Activated CD4-positive, alpha-beta memory T cell treated with anti-CD3 and anti-CD28 coated beads for 36 hours (primary cell): Measurements from ENCODE around the gene TCEA2. TPM values are rescaled to one million over a fixed set of nuclear protein-coding genes. Genes with fewer than 3 reads are reported as not detected.

Source experiments
- CTCF ChIA-PET: fragments of 350-600 bp; sonication (Branson Sonifier 250); formaldehyde crosslinking; loops from one replicate; lab custom pipeline; 2021; ENCODE audit warnings: antibody characterized with exemption, inconsistent platforms; lab: Charles Lee
- POLR2A ChIA-PET: fragments of 350-600 bp; sonication (Branson Sonifier 250); formaldehyde crosslinking; loops from one replicate; lab custom pipeline; 2021; ENCODE audit warnings: antibody characterized with exemption; lab: Charles Lee
- DNase-seq: peaks from one replicate; pipeline ENCODE4 v3.0.0-alpha.2; 2020
- H3K27ac Mint-ChIP-seq: one replicate; pipeline ENCODE4 v1.8.0; 2021; ENCODE audit warnings: mixed read lengths
- H3K27me3 Mint-ChIP-seq: one replicate; pipeline ENCODE4 v1.8.0; 2021; ENCODE audit warnings: mixed read lengths
- H3K36me3 Mint-ChIP-seq: one replicate; pipeline ENCODE4 v1.8.0; 2021; ENCODE audit warnings: mixed read lengths
- H3K4me1 Mint-ChIP-seq: one replicate; pipeline ENCODE4 v1.8.0; 2021; ENCODE audit warnings: low read depth, mixed read lengths
- H3K4me3 Mint-ChIP-seq: one replicate; pipeline ENCODE4 v1.8.0; 2021; ENCODE audit warnings: mild to moderate bottlenecking, mixed read lengths
- H3K9me3 Mint-ChIP-seq: one replicate; pipeline ENCODE4 v1.8.0; 2021; ENCODE audit warnings: mixed read lengths
- intact Hi-C: fragments of 100-400 bp; cut with micrococcal nuclease; formaldehyde crosslinking; loops from one replicate; pipeline ENCODE4 v1.15.1; 2023
- total RNA-seq, 2 experiments: library from RNA; stranded (reverse); gene quantifications; one replicate each; pipeline ENCODE4 v1.2.3, GENCODE V29; 2021

The TCEA2 gene
- total RNA-seq, 2 experiments from 2014 or later, result 27.3 to 29.9 TPM

DNA sequence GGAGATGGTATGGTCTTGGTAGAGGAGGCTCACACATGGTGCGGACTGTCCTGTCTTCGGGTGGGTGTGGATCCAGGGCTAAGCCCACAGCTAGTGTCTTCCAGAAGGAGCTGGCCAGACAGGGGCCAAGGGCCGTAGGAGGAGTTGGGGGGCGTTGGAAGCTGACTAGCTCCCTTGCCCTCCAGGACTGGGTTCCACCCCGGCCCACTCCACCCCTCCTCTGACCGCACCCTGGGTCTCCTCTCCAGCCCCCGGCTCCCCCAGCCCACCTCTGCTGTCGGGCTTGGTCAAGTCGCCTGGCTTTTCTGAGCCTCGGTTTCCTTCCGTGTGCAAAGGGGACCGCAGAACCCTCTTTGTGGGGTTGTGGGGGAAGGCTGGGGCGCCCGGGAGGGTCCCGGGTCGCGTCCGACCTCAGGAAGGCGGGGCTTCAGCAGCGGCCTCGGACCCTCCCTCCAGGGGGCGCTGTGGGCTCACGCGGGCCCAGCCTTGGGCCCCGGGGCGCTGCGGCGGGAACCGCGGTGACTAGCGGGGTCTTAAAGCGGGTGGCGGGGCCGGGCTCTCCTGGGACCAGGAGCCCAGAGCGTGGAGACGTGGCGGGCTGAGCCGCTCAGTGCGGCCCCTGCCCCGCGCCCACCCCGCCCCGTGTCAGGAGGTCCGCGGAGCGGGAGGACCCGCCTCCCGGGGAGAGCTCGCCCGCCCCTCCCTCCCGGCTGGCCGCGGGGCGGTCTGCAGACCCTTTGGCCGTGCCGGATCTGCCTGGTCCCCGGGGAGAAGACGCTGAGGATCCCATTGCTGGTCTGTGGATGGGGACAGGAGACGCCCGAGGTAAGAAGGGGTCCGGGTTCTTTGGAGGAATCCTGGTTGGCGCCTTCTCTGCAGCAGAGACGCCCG, 39.0 kb downstream of the TCEA2 start:
- H3K27ac Mint-ChIP-seq, result no peak overlapping the region
- peaks cover 20% of the 10 kb centered on the region for H3K27me3 Mint-ChIP-seq
- H3K4me1 Mint-ChIP-seq, result peaks cover 7% of the 10 kb centered on the region
- DNase-seq, result peak; percentile 76
- H3K4me3 Mint-ChIP-seq, result peak overlapping the region; percentile 10
- intact Hi-C loops, result loop anchor here (1.0 kb wide), 1 partner anchor 18 kb away; no protein-coding TSS in a partner anchor
- CTCF ChIA-PET, result interaction anchor here (0.6 to 3.6 kb wide), 11 partner anchors 10 to 147 kb away, joined by 3 to 33 read pairs (median 4); partner anchors contain the start of genes LKAAEAR1 and TCEA2
- no peaks in the 10 kb centered on the region for H3K36me3 Mint-ChIP-seq
- POLR2A ChIA-PET, result no interaction called here
- H3K9me3 Mint-ChIP-seq, result no peaks in the 10 kb centered on the region

DNA sequence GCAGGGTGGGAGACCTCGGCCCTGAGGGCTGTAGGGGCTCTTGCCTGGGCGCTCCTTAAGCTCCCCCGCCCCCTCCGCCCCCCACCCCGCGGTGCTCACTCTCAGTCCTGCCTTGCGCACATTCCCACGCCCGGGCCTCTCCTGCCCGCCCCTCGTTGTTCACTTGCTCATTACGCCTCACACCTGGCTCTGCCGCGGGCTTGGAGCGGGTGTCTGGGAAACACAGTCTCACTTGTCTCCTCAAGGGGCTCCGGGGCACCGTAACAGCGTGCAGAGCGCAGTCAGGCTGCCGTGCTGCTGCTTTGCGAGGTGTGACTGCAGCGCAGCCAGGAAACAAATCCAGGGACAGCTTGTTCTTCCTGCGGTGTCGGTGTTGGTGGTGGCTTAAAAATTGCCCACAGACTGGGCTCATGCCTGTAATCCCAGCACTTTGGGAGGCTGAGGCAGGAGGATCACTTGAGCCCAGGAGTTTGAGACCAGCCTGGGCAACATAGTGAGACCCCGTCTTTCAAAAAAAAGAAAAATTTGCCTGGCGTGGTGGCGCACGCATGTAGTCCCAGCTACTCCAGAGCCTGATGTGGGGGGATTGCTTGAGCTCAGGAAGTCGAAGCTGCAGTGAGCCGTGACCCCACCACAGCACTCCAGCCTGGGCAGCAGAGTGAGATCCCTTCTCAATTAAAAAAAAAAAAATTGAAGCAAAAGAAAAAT, 39.8 kb downstream of the TCEA2 start:
- H3K4me3 Mint-ChIP-seq, result no peak overlapping the region

GRCh38 chr20:64103871-64104666, 41.1 kb downstream of the TCEA2 start:
- Mint-ChIP-seq H3K27ac (no peak overlapping the region), H3K27me3 (peaks cover 20% of the 10 kb centered on the region), H3K4me3 (no peak overlapping the region), H3K9me3 (no peaks in the 10 kb centered on the region), H3K4me1 (peaks cover 7% of the 10 kb centered on the region), H3K36me3 (no peaks in the 10 kb centered on the region)
- intact Hi-C loops, result no loop called here
- DNase-seq, result peak; percentile 7
- ChIA-PET CTCF (no interaction called here), POLR2A (no interaction called here)

More for the DNA sequence above, 39.8 kb downstream of the TCEA2 start:
- CTCF ChIA-PET, result interaction anchor here (0.6 to 3.6 kb wide), 7 partner anchors 11 to 146 kb away, joined by 3 to 33 read pairs (median 4); partner anchors contain the start of genes LKAAEAR1 and TCEA2
- H3K9me3 Mint-ChIP-seq, result no peaks in the 10 kb centered on the region
- H3K27ac Mint-ChIP-seq, result no peak overlapping the region
- H3K27me3 Mint-ChIP-seq, result peaks cover 20% of the 10 kb centered on the region
- no peaks in the 10 kb centered on the region for H3K36me3 Mint-ChIP-seq
- intact Hi-C loops, result loop anchor here (1.0 kb wide), 1 partner anchor 18 kb away; no protein-coding TSS in a partner anchor
- POLR2A ChIA-PET, result no interaction called here
- peaks cover 7% of the 10 kb centered on the region for H3K4me1 Mint-ChIP-seq
- peak; percentile 9 for DNase-seq

GRCh38 chr20:64104667-64105451, 41.9 kb downstream of the TCEA2 start:
- ChIA-PET CTCF (no interaction called here), POLR2A (no interaction called here)
- Mint-ChIP-seq H3K27me3 (peaks cover 20% of the 10 kb centered on the region), H3K36me3 (no peaks in the 10 kb centered on the region), H3K4me1 (peaks cover 7% of the 10 kb centered on the region), H3K27ac (no peak overlapping the region), H3K9me3 (no peaks in the 10 kb centered on the region), H3K4me3 (no peak overlapping the region)
- peak; percentile 7 for DNase-seq
- intact Hi-C loops, result no loop called here

DNA sequence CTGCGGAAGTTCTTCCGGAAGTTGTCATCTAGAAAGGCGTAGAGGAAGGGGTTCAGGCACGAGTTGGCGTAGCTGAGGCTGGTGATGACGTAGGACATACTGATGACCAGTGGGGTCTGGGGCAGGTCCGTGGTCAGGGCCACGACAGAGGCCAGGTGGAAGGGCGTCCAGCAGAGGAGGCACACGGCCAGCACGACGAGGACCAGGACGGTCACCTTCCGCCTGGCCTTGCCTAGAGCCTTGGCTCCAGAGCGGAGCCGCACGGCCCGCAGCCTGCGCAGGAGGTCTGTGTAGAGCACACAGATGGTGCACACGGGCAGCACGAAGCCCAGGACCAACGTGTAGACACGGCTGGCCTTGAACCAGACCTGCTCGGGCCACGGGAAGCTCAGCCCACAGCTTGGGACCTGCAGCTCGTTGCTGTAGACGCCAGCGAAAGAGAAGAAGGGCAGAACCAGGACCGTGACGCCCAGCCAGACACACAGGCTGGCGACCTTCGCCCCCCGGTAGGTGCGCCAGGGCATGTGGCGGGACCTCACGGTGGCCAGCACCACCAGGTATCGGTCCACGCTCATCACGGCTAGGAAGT, 42.9 kb downstream of the TCEA2 start:
- H3K4me1 Mint-ChIP-seq, result peaks cover 4% of the 10 kb centered on the region
- peak; percentile 4 for DNase-seq
- H3K4me3 Mint-ChIP-seq, result no peak overlapping the region
- H3K27me3 Mint-ChIP-seq, result peaks cover 19% of the 10 kb centered on the region
- intact Hi-C loops, result no loop called here
- CTCF ChIA-PET, result no interaction called here
- no peak overlapping the region for H3K27ac Mint-ChIP-seq
- no peaks in the 10 kb centered on the region for H3K36me3 Mint-ChIP-seq
- no peaks in the 10 kb centered on the region for H3K9me3 Mint-ChIP-seq
- POLR2A ChIA-PET, result no interaction called here

GRCh38 chr20:64106435-64106961, 43.5 kb downstream of the TCEA2 start:
- H3K4me3 Mint-ChIP-seq, result no peak overlapping the region
- intact Hi-C loops, result no loop called here
- H3K27ac Mint-ChIP-seq, result no peak overlapping the region
- peaks cover 13% of the 10 kb centered on the region for H3K27me3 Mint-ChIP-seq
- ChIA-PET CTCF (interaction anchor here (1.1 kb wide), 1 partner anchor 23 kb away, joined by 3 read pairs; the partner anchor contains the start of gene LKAAEAR1), POLR2A (no interaction called here)
- peaks cover under 1% of the 10 kb centered on the region for H3K4me1 Mint-ChIP-seq
- H3K36me3 Mint-ChIP-seq, result no peaks in the 10 kb centered on the region
- DNase-seq, result peak; percentile 5
- no peaks in the 10 kb centered on the region for H3K9me3 Mint-ChIP-seq

GRCh38 chr20:64106981-64107735, 44.2 kb downstream of the TCEA2 start, which contains the start of gene NPBWR2:
TSS of gene NPBWR2 (minus strand) at chr20:64107565. CDS start at chr20:64106831, 734 bp downstream.
- POLR2A ChIA-PET, result no interaction called here
- Mint-ChIP-seq H3K4me3 (no peak within 1 kb of the TSS), H3K9me3 (no peaks in the 10 kb centered on the region), H3K27me3 (peaks cover 12% of the 10 kb centered on the region), H3K4me1 (no peaks in the 10 kb centered on the region), H3K27ac (no peak within 1 kb of the TSS), H3K36me3 (no peaks in the 10 kb centered on the region)
- CTCF ChIA-PET, result interaction anchor here (1.1 kb wide), 1 partner anchor 23 kb away, joined by 3 read pairs; the partner anchor contains the start of gene LKAAEAR1
- DNase-seq, result peak; percentile 30
- intact Hi-C loops, result no loop called here

DNA sequence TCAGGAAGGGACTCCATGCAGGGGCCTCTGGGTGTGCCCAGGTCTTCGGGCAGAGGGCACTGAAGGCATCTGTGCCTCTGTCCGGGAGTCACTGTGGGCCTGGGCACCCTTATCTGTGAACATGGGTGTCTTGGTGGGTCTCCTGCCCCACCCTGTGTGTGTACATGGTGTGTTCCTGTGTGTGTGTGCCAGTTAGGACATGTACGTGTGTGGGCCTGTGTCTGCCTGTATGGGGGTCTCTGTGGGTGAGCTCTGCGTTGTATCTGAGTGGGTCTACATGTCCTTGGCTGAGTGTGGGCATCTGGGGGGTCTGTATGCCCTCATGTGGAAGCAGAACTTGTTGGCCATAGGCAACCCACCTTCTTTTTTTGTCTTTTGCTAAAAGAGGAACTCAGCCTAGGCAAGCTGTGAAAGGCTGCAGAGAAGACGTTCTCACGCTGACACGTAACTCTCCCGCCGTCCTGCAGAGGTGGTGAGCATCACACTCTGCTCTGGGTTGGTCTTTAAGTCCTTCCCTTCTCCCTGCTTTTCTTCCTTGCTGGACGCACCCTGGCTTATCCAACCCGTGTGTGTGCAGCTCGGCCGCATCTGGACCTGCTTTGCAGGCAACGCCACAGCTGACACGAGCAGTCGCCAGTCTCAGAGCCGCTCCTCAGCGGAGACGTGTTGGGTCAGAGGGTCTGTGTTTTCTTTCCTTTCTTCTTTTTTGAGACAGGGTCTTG, 44.9 kb downstream of the TCEA2 start:
- no peaks in the 10 kb centered on the region for H3K9me3 Mint-ChIP-seq
- H3K4me3 Mint-ChIP-seq, result no peak overlapping the region
- peaks cover 9% of the 10 kb centered on the region for H3K27me3 Mint-ChIP-seq
- no peaks in the 10 kb centered on the region for H3K4me1 Mint-ChIP-seq
- intact Hi-C loops, result no loop called here
- ChIA-PET CTCF (interaction anchor here (1.1 kb wide), 1 partner anchor 24 kb away, joined by 3 read pairs; the partner anchor contains the start of gene LKAAEAR1), POLR2A (no interaction called here)
- DNase-seq, result peak; percentile 6
- no peak overlapping the region for H3K27ac Mint-ChIP-seq
- H3K36me3 Mint-ChIP-seq, result no peaks in the 10 kb centered on the region

GRCh38 chr20:64108731-64109681, 46.0 kb downstream of the TCEA2 start:
- ChIA-PET POLR2A (no interaction called here), CTCF (interaction anchor here (0.8 kb wide), 1 partner anchor 11 kb away, joined by 3 read pairs; no protein-coding TSS in a partner anchor)
- H3K27me3 Mint-ChIP-seq, result peaks cover 1% of the 10 kb centered on the region
- DNase-seq, result no peak
- intact Hi-C loops, result no loop called here
- no peak overlapping the region for H3K4me3 Mint-ChIP-seq
- H3K4me1 Mint-ChIP-seq, result no peaks in the 10 kb centered on the region
- no peaks in the 10 kb centered on the region for H3K36me3 Mint-ChIP-seq
- no peaks in the 10 kb centered on the region for H3K9me3 Mint-ChIP-seq
- H3K27ac Mint-ChIP-seq, result no peak overlapping the region
